ENCODE measurements around the gene OPCML. TPM values are rescaled to one million over a fixed set of nuclear protein-coding genes. Genes with fewer than 3 reads are reported as not detected.

OPCML gene
- total and polyA plus RNA-seq, 2 of the 13 experiments (the other 11 are each of a cell fraction or from before 2014, with no cell fraction given): not detected

DNA sequence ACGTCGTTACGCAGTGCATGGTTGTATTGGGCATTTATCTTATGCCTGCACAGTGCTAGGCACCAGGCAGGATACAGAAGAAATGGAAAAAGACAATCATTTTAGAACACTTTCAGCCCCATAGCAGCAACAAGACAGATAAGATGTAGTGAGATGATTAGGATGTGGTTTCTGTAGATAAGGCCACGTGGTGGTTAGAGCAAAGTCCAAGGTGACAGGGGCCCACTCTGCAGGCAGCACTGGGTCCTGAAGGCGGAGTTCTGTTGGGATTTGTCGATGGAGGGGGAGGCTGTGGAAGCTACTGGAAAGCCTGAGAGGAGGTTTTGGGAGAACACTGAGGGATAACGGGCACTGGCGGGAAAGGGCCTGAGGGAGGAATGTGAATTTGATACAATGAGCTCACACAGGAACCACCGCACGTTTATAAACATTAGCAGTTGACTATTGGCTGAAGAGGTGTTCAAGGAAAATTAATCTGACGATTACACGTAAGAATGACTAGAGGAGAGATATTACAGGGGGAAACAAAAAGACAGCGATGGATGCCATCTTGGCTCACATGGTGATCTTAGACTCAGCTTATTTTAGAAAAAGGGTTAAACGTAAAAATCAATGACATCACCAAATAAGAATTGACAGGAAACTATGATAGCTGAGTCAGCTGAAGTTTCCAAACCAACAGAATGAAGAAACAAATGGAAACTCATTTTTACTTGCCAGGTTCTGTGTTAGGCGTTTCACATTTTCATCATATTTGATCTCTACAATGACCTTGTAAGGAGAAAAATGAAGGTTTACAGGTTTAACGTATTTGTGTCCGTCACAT lies 551.0 kb downstream of the OPCML start:
- BruUV-seq (replicated peaks): no TSS peak
- peak; percentile 88 for TF ChIP-seq ATF7 (IDR thresholded peaks at IDR 0.05)
- TF ChIP-seq ATF7 (CRISPR knock-in tag; IDR thresholded peaks at IDR 0.05): no peak
- peak; percentile 43 for TF ChIP-seq MAFF (IDR thresholded peaks at IDR 0.05; ENCODE audit: low read depth, low read length)
- peak in 1 of 2 experiments; percentile 53; a peak in 2 of 4 replicates for TF ChIP-seq MAFK (conservative IDR thresholded peaks at IDR 0.05 in 1 of 2, IDR thresholded peaks at IDR 0.05 in 1 of 2; ENCODE audit: low read length in 2 of 2)
- peak; percentile 60 for TF ChIP-seq HNF4A (CRISPR knock-in tag; IDR thresholded peaks at IDR 0.05)
- TF ChIP-seq, protein P1, sequence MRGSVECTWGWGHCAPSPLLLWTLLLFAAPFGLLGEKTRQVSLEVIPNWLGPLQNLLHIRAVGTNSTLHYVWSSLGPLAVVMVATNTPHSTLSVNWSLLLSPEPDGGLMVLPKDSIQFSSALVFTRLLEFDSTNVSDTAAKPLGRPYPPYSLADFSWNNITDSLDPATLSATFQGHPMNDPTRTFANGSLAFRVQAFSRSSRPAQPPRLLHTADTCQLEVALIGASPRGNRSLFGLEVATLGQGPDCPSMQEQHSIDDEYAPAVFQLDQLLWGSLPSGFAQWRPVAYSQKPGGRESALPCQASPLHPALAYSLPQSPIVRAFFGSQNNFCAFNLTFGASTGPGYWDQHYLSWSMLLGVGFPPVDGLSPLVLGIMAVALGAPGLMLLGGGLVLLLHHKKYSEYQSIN (CRISPR knock-in tag; IDR thresholded peaks at IDR 0.05; ENCODE audit: borderline replicate concordance): no peak
- TF ChIP-seq SRSF1 (optimal IDR thresholded peaks at IDR 0.05; ENCODE audit: low read depth, low read length): no peak
- no peak; the same call in 2 of the 3 replicates for ATAC-seq
- no peak overlapping the region for H3K9ac ChIP-seq (ENCODE audit: insufficient read depth, low read depth, low read length)
- ChIA-PET CTCF (ENCODE audit: low intra/inter-chr PET ratio, low total read pairs) (no interaction called here), POLR2A (no interaction called here)
- FAIRE-seq: no peak
- intact Hi-C loops (cut with micrococcal nuclease; ENCODE audit: unreplicated experiment) (no loop called here), in situ Hi-C loops (cut with HindIII; ENCODE audit: extremely low pct_ligation_motif_present, low pct_unique_long_range_greater_than_20kb) (no loop called here)
- H4K20me1 ChIP-seq (ENCODE audit: insufficient read depth, low read length): no peaks in the 10 kb centered on the region
- H3K9me3 ChIP-seq (ENCODE audit: low read length): no peaks in the 10 kb centered on the region
- no peaks in the 10 kb centered on the region for H3K27me3 ChIP-seq (ENCODE audit: control insufficient read depth in 1 of 2, insufficient read depth in 2 of 2, low read length in 2 of 2)
- H3K36me3 ChIP-seq (replicated peaks in 1 of 2; ENCODE audit: control insufficient read depth in 1 of 2, insufficient read depth in 2 of 2, low read length in 2 of 2): no peaks in the 10 kb centered on the region
- WGBS (ENCODE audit: low lambda C conversion rate): 58% methylated on average over 17 of the region's 17 CpGs
- no peaks in the 10 kb centered on the region for H3K79me2 ChIP-seq (ENCODE audit: insufficient read depth, low read length)
- peaks cover 10% of the 10 kb centered on the region for H3K4me1 ChIP-seq (ENCODE audit: insufficient read depth, low read length)
- no peak for DNase-seq (ENCODE audit: low spot score)
- no peak overlapping the region for H3K27ac ChIP-seq (ENCODE audit: extremely low read length, insufficient read depth, low read length)
- no peak overlapping the region for H2AFZ ChIP-seq (ENCODE audit: low read length)
- H3K4me3 ChIP-seq (replicated peaks in 1 of 3; ENCODE audit: insufficient read depth in 1 of 3, low read depth in 2 of 3, low read length in 3 of 3): no peak overlapping the region
- no peak overlapping the region for H3K4me2 ChIP-seq (ENCODE audit: low read depth, low read length)

Data from HepG2 (cell line).